AG08396 (cell line): ENCODE measurements around the gene AGAP6.
A peak's percentile ranks its signal among the peaks of the same experiment; 100 is the strongest.
"Not testable (repeated sequence)": the region's sequence is repeated elsewhere in the genome, so short reads cannot be mapped to it uniquely, and the experiment has no call there.

Source experiments
- DNase-seq: peaks from one replicate; pipeline ENCODE4 v3.0.0; 2012; ENCODE audit warnings: low spot score, mixed read lengths

Gene AGAP6

DNA sequence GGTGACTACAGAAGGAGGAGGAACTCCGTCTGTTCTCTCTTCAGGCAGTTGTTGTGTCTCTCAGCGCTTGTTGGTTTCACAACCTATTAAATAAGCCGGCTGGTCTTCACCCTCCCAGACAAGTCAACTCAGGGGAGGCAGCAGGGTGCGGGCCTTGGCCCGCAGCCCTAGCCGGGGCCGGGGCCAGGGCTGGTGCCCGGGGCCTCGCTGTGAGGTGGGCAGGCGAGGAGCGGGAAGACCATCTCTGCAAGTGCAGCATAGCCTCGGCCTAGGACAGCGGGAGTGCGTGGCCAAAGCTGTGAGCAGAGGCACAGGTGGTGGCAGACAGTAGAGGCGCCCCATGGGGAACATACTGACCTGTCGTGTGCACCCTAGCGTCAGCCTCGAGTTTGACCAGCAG, at the start of gene AGAP6:
TSS of gene AGAP6 (plus strand) at position 31 of the 400 bp plus-strand sequence. CDS start at position 341, 310 bp downstream.
- not testable (repeated sequence) for DNase-seq

DNA sequence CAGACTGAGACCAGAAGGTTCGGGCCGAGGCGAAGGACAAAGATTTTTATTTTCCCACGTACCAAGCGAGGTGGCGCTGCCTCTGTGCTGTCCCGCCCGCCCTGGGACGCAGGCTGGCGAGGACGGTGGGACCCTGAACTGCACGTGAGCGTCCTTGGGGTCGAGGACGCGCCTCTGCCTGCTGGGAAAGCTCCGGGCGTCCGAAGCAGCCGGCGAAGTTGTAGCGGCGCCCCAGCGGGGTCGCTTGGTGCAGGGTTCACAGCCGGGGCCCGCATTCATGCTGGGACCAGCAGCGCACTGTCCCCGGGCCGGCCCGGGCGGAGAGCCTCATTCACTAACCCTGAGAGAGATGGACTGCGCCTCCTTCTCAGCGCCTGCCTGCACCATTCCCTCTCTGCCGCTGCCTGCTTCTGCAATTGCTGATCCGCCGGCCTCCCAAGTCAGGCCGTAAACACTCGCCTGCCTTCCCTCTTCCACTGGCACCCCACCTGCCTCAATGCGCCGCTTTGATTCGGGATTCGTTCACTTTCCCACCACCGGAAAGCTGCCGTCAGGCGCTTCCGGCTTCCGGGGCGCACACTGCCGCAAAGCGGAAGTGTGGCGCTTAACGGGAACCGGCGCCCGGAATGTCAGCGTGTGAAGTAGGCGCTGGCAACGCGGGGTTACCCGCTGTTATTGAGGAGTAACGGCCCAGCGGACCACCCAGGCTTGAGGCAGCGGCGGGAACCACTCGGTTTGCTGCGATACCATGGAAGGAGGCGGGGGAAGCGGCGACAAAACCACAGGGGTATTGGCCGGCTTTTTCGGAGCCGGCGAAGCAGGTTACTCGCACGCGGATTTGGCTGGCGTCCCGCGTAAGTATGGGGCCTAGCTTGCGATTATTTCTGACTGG, 46.5 kb upstream of the AGAP6 start, which contains the start of the genes PARG and TIMM23B:
TSS of gene PARG (minus strand) at position 581 of the 892 bp plus-strand sequence. CDS start at position 279, 302 bp downstream.
TSS of gene TIMM23B (plus strand) at position 607 of the 892 bp plus-strand sequence. CDS start at position 749, 142 bp downstream.
- DNase-seq: peak; percentile 65

DNA sequence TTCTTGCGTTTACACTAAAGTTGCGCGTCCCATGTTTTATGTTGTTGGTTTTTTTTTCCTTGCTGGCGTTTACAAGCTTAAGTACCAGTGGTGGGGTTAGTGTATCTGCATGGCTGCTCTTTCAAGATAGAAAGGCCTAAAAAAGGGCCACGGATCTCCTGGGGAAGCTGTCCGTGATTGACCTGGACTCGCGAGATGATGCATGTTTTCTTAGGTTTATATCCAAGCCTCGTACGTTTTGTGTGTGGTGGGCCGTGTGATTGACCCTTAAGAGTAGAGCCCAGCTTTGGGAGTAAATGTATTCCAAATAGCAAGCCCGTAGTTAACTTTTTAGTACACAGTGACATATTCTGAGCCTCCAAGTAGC, 45.9 kb upstream of the AGAP6 start:
- not testable (repeated sequence) for DNase-seq

DNA sequence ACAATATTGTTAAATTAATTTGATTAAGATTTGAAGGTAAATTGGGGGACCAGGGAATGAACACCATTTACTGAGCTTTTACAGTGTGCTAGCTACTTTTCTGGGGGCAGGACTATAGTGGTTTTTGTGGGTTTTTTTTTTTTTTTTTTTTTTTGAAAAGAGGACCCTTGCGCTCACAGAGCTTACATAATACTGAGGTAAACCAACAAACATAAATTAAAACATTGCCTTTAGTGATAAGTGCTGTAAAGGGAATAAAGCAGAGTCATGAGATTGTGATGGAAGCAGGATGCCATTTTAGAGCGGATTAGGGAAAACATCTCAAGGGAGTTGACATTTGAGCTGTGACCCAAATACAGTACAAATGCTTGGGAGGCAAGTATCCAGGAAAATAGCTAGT, 44.6 kb upstream of the AGAP6 start:
- DNase-seq: not testable (repeated sequence)

DNA sequence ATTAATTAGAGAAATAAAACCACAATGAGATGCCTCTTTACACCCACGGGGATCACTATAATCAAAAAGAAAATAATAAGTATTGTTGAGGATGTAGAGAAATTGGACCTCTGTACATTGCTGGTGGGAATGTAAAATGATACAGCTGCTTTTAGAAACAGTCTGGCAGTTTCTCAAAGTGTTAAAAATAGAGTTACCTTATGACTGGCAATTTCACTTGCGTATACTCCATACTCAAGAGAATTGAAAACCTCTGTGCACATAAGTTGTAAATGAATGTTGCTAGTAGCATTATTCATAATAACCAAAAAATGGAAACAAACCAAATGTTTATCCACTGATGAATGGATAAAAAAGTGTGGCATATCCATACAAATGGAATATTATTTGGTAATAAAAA, 40.1 kb upstream of the AGAP6 start:
- not testable (repeated sequence) for DNase-seq

DNA sequence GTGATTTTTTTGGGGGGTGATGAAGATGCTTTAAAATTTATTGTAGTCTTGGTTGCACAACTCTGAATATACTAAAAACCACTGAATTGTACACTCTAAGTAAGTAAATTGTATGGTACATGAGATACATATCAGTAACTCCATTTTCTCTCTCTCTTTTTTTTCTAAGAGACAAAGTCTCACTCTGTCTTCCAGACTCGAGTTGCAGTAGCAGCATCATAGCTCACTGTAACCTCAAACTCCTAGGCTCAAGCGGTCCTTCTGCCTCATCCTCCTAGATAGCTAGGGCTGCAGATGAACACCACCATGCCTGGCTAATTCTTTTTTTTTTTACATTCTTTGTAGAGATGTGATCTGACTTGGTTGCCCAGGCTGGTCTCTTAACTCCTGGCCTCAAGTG, 39.5 kb upstream of the AGAP6 start:
- DNase-seq: not testable (repeated sequence)

DNA sequence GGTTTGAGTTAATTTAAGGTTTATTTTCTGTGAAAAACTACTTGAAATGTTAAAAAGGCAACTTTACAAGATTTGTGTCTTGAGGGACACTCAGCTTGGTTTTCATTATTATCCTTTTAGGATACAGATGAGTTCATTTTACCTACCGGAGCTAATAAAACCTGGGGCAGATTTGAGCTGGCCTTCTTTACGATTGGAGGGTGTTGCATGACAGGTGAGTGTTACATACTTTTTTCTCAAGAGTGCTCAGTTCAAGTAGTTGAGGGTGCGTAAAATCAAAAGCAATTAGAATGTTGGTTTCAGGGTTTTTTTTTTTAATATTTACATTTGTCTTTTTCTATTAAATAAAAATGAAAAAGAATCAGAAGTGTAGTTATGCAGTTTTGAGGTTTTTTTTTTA, 36.2 kb upstream of the AGAP6 start:
- not testable (repeated sequence) for DNase-seq

DNA sequence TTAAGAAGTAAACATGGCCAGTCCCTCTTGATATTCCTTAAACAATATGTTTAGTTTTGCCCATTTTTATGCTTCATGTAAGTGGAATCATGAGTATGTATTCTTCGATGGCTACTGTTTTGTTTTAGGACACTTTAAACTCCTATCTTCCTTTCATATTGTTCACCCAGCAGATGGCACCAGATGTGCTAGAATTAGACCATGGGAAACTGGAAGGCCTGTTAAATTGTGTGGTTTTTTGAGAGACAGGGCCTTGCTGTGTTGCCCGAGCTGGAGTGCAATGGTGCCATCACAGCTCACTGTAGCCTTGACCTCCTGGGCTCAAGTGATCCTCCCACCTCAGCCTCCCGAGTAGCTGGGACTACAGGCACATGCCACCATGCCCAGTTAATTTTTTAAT, 35.1 kb upstream of the AGAP6 start:
- DNase-seq: not testable (repeated sequence)

DNA sequence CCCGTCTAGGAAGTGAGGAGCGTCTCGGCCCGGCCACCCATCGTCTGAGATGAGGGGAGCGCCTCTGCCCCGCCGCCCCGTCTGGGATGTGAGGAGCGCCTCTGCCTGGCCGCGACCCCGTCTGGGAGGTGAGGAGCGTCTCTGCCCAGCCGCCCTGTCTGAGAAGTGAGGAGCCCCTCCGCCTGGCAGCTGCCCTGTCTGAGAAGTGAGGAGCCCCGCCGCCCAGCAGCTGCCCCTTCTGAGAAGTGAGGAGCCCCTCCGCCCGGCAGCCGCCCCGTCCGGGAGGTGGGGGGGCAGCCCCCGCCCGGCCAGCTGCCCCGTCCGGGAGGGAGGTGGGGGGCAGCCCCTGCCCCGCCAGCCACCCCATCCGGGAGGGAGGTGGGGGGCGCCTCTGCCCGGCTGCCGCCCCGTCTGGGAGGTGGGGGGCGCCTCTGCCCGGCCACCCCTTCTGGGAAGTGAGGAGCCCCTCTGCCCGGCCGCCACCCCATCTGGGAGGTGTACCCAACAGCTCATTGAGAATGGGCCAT, 17.8 kb upstream of the AGAP6 start:
- not testable (repeated sequence) for DNase-seq

DNA sequence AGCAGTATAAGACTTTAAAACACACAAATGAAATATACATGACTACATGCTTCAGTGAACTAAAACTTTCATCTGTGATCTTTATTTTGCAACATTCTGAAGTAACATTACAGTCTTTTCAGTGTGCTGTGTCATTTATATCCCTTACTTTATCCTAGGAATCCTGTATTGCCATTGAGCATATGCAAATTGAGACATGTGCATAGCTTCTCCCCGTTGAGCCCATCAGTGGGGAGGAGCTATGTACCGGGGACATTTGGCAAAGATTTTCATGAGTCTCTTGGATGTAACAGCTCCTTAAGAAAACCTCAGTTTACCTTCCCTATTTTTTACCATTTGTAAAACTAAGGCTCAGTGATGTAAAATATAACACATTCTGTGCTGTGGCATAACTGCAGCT, 16.7 kb upstream of the AGAP6 start:
- not testable (repeated sequence) for DNase-seq

DNA sequence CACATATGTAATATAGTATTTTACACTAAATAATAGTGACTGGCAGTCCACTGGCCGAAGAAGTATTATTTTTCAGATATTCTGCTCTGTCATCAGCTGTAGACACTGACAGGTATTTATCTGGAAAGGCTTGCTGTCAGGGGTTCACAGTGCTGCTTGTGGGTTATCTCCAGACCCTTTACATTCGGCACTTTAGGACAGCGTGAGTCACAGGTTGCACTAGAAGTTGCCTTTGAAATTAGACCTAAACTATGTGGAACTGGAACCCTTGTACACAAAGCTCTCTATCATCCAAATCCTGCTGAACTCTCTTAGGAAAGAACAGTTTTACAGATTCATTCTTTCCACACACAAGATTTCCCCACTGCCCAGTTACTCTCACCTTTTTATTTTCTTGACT, 16.1 kb upstream of the AGAP6 start:
- not testable (repeated sequence) for DNase-seq

DNA sequence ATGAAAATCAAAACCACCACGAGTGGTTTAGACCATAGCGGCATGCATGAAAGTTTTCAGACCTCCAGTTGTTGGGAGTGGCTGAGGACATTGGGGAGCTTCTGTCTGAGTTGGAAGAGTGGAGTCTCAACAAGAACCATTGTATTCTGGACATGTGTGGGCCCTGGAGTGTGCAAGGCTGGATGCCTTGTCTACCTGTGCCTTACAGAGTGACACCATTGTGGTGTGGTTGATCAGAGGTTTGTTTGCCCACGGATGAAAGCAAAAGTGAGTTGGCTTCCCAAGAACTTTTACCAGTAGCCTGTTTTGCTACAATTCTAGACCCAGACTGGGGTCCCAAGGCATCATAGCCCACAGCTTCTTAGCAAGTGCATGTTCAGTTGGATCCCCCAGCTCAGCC, 10.4 kb upstream of the AGAP6 start:
- not testable (repeated sequence) for DNase-seq

DNA sequence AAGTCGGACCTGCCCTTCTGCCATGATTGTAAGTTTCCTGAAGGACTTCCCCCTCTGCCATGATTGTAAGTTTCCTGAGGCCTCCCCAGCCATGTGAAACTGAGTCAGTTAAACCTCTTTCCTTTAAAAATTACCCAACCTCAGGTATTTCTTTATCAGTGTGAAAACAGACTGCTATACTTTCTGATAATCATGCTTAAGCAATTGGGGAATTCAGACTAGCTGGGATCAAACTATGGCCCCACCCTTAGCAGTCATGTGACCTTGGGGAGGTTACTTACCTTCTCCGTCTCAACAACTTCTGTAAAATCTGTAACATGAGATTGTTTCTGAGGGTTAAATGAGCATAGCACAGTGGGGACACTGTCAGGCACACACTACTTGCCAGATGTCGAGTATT, 999 bp upstream of the AGAP6 start:
- not testable (repeated sequence) for DNase-seq

DNA sequence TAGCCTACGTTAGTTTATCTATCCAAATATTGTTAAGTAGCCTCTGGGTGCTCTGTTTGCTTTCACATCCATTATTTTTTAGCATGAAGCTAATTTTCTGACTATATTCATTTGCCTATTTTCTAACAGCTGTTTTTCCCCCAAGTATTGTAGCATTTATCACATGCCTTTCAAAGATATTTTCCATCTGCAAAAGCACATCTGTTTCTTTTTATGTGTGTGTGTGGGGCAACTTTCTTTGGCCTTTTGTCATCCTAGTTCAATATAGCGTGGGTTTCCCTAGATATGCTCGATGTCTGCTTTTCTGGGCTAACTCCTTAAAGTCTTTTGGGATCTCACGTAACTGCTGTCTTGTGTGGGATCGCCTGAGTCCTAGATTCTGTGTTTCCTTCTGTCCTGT, 7.1 kb downstream of the AGAP6 start:
- not testable (repeated sequence) for DNase-seq

DNA sequence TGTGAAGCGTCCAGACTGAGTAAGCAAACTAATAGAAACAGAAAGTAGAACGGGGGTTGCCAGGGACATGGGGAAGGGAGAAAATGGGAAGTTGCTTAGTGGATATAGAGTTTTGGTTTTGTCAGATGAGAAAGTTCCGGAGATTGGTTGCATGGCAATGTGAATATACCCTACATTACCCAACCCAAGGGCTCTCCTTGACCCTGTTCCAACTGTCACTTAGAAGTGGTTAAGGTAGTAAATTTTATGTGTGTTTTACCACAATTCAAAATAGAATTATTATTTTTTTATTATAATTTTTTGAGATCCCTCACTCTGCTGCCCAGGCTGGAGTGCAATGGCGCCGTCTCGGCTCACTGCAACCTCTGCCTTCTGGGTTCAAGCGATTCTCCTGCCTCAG, 25.8 kb downstream of the AGAP6 start:
- DNase-seq: not testable (repeated sequence)

DNA sequence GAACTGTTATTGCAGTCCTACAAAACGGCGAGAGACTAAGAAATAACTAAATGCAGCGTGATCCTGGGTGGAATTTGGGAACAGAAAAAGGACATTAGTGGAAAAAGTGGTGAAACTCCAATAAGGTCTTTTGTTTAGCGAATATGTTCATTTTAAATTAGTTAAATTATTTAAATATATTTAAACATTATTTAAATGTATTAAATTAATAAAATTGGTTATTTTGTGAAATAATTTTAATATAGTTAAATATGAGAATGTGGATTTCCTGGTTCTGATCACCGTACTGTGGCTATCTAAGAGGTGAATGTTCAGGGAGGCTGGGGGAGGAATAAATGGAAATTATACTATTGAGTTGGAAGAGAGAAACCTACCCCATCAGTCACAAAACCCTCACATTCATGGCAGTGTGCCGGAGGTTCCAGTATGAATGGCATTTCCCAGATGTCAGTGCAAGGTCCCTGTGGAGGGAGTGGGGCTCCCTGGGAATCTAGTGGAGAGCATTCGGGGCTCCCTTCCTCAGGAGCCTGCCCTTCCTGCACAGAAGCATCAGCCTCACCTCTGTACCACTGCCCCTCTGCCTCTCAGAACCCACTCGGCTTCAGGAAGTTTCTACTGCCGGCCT, 27.5 kb downstream of the AGAP6 start:
- DNase-seq: peak; percentile 1

DNA sequence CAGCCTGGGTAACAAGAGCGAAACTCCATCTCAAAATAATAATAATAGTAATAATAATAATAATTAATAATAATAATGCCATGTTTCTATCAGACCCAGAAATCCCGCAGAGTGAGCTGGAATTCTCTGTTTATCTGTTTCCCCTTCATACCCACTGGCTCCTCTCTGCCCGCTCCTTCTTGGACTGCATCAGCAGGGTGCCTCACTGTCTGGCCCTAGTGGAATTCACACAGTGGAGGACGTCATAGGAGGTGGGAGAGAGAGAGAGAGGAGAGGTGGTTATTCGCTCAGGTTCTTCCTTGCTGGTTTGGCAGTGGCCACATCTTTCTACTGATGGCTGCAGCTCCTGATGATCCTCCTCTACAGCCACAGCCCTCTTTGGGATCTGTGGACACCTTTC, 28.7 kb downstream of the AGAP6 start:
- DNase-seq: not testable (repeated sequence)

DNA sequence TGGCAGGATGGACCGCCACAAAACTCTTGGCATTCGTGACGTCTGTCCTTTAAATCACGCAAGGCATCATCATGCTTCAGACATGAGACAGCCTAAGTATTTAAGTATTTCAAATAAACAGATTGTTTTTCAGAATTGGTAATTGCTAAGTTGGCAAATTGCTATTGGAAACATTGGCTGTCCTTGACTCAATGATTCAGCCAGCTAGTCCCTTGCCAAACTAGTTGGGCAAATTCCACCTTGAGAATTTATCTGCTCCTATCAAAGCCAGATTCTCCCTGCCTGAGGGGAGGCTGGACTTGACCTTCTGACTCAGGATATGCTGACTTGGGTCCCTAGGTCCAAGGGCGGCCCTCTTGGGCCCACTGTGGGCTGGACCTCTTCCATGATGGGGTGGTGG, 29.4 kb downstream of the AGAP6 start:
- peak; percentile 18 for DNase-seq

DNA sequence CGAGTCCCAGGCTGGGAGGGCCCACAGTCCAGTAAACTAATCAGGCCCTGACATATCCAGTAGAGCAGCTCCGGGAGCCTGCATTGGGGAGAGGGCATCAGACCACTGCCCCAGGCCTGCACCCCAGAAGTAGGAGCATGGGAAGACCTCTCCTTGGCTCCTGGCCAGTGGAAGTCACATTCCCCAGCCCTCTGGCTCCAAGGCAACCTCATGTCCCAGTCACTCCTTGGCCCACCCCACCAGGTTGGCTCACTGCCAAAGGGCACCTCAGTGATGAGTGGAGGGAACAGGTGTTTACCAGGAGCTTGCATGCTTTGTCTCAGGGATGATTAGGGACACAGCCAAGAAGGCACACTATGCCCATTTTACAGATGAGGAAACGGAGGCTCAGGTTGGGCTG, 31.1 kb downstream of the AGAP6 start:
- DNase-seq: peak; percentile 0

DNA sequence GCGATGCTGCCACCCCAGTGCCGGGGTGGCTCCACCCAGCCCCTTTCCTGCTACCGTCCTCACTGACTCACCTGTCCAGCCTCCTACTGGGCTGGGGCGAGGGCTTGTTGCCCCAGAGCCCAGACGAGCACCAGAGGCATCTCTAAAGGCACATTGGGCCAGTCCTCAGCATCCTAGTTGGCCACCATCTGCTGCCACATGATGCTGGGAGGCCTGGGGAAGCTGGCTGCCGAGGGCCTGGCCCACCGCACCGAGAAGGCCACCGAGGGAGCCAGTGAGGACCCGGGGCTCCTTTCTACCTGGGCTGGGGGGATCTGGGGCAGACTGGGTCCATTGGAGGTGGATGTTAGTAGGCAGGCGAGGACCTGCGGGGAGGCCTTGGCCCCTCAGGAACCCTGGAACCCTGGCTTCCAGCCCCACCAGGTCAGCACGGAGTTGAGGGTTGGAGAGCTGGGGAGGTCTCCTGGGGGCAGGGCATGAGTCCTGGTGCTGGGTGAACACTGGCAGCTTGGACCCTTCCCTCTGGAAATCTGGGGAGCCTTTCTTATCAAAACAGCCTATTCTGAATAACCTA, 32.3 kb downstream of the AGAP6 start:
- DNase-seq: not testable (repeated sequence)

DNA sequence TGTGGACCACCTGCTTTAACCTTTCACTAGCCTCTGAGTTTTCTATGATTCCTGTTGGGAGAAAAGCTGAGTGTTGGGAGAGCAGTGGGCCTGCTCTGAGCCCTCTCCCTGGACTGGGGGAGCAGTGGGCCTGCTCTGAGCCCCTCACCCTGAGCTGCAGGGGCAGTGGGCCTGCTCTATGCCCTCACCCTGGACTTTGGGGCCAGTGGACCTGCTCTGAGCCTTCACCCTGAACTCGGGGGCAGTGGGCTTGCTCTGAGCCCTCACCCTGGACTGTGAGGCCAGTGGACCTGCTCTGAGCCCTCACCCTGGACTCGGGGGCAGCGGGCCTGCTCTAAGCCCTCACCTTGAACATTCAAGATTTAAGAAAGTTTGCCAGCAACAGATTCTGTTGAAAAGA, 33.4 kb downstream of the AGAP6 start:
- no peak for DNase-seq

DNA sequence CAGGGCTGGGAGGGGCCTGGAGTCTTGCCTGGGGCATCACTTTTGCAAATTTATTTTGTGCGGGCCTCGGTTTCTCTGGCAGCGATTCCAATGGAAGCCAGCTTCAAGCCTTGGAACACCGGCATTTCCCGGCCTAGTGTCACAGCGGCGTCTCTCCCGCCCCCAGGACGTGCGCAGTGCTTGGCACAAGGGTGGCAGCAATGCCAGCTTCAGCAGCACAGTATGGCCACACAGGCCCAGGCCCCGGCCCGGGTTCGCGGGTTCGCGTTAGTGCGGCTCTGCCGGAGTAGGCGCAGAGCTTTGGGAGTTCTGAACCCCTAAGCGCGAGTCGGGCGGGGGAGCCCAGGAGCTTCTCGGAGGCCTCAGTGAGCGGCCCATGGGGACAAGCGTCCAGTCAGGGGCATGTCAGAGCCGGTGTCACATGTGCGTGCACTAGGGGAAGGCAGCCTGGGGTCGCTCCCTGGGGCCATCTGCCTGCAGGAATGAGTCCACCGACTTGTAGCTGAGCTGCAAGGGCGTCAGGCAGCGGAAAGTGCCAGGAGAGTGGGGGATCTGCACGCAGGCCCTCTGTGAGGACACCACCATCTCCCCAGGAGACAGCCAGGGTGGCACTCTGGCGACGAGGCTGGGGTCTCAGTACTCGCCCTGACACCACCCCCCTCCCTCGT, 36.6 kb downstream of the AGAP6 start:
- not testable (repeated sequence) for DNase-seq
